GM20000 (cell line): ENCODE data around the gene NKG7.

Experiments
- DNase-seq: peaks from one replicate; pipeline ENCODE4 v3.0.0; 2012; ENCODE audit warnings: low spot score
- CTCF ChIP-seq: IDR thresholded peaks from 2 replicates; pipeline ENCODE4 v1.5.1; 2012; ENCODE audit warnings: mild to moderate bottlenecking, control low read depth; ENCODE audit errors: extremely low read depth, missing control alignments

Gene NKG7

GRCh38 chr19:51364200-51365106, 8.0 kb downstream of the NKG7 start:
- TF ChIP-seq CTCF: no peak
- DNase-seq: no peak

- no peak for DNase-seq
These were observed 11.2 kb downstream of the NKG7 start for GRCh38 chr19:51361239-51361638.

GRCh38 chr19:51359294-51359693, 13.2 kb downstream of the NKG7 start:
- no peak for TF ChIP-seq CTCF
- DNase-seq: no peak

More at GRCh38 chr19:51361239-51361638, 11.2 kb downstream of the NKG7 start:
- no peak for TF ChIP-seq CTCF

GRCh38 chr19:51357952-51358351, 14.5 kb downstream of the NKG7 start:
- TF ChIP-seq CTCF: no peak

GRCh38 chr19:51356159-51356801, 16.2 kb downstream of the NKG7 start:
- DNase-seq: no peak

More at GRCh38 chr19:51357952-51358351, 14.5 kb downstream of the NKG7 start:
- no peak for DNase-seq

GRCh38 chr19:51354742-51355148, 17.7 kb downstream of the NKG7 start:
- no peak for DNase-seq

More at GRCh38 chr19:51356159-51356801, 16.2 kb downstream of the NKG7 start:
- no peak for TF ChIP-seq CTCF

More at GRCh38 chr19:51354742-51355148, 17.7 kb downstream of the NKG7 start:
- TF ChIP-seq CTCF: no peak
